CD4-positive, CD25-positive, alpha-beta regulatory T cell (primary cell): Measurements from ENCODE around the gene ZFHX3. TPM values are rescaled to one million over a fixed set of nuclear protein-coding genes. Genes with fewer than 3 reads are reported as not detected.

Experiments used
- ATAC-seq, 2 donors: fragments of 150-1000 bp; cut with Tn5 transposase; one replicate each; pipeline ENCODE4 v1.10.0; 2021; ENCODE audit warnings: low read depth in 2 of 2, moderate number of reproducible peaks in 2 of 2, moderate library complexity in 1 of 2
- DNase-seq, 3 donors: peaks; one replicate each; pipeline versions ENCODE4 v3.0.0 to v3.0.0-alpha.2; 2012 to 2022; ENCODE audit warnings: mixed read lengths in 1 of 3
- H3K27ac ChIP-seq: one replicate; pipeline ENCODE4 v1.7.0; 2013; ENCODE audit warnings: mild to moderate bottlenecking, low read length; ENCODE audit not compliant: insufficient read depth, poor library complexity, severe bottlenecking
- H3K27me3 ChIP-seq: one replicate; pipeline ENCODE4 v1.7.0; 2013; ENCODE audit warnings: low read length; ENCODE audit not compliant: control insufficient read depth, insufficient read depth
- H3K36me3 ChIP-seq: one replicate; pipeline ENCODE4 v1.7.0; 2013; ENCODE audit warnings: mild to moderate bottlenecking, low read length, moderate library complexity; ENCODE audit not compliant: control insufficient read depth, insufficient read depth
- H3K4me1 ChIP-seq: 2 replicates; pipeline ENCODE4 v1.7.0; 2013; ENCODE audit warnings: mild to moderate bottlenecking, low read length; ENCODE audit not compliant: insufficient read depth, control insufficient read depth, poor library complexity, severe bottlenecking
- H3K4me3 ChIP-seq: one replicate; pipeline ENCODE4 v1.7.0; 2013; ENCODE audit warnings: low read depth, mild to moderate bottlenecking, low read length, moderate library complexity
- H3K9me3 ChIP-seq, 2 experiments: 1 replicate in 1 of 2; 2 replicates in 1 of 2; pipeline ENCODE4 v1.7.0; 2013; ENCODE audit warnings: low read length in 2 of 2, mild to moderate bottlenecking in 1 of 2, moderate library complexity in 1 of 2; ENCODE audit not compliant: control insufficient read depth in 2 of 2
- H3K27ac Mint-ChIP-seq, 3 donors: one replicate each; pipeline ENCODE4 v1.8.0; 2020 to 2022; ENCODE audit warnings: mild to moderate bottlenecking in 3 of 3, mixed read lengths in 3 of 3, moderate library complexity in 2 of 3
- H3K27me3 Mint-ChIP-seq: one replicate; pipeline ENCODE4 v1.8.0; 2022; ENCODE audit warnings: mild to moderate bottlenecking, mixed read lengths
- H3K36me3 Mint-ChIP-seq: one replicate; pipeline ENCODE4 v1.8.0; 2020; ENCODE audit warnings: mixed read lengths
- H3K4me1 Mint-ChIP-seq, 4 donors: one replicate each; pipeline ENCODE4 v1.8.0; 2020 to 2022; ENCODE audit warnings: mixed read lengths in 4 of 4, mild to moderate bottlenecking in 1 of 4
- H3K4me3 Mint-ChIP-seq, 4 donors: one replicate each; pipeline ENCODE4 v1.8.0; 2020 to 2022; ENCODE audit warnings: mild to moderate bottlenecking in 4 of 4, mixed read lengths in 4 of 4, moderate library complexity in 3 of 4
- H3K9me3 Mint-ChIP-seq, 7 donors: one replicate each; pipeline ENCODE4 v1.8.0; 2020 to 2022; ENCODE audit warnings: mixed read lengths in 7 of 7, mild to moderate bottlenecking in 3 of 7, moderate library complexity in 2 of 7
- polyA plus RNA-seq, 4 donors: library from polyadenylated mRNA; unstranded; fragments of 300-500 nt; fragmentation: Illumina TruSeq; gene quantifications; one replicate each; pipeline ENCODE4 v1.2.3, GENCODE V29; 2021
- total RNA-seq: library from RNA; stranded (reverse); gene quantifications from one replicate; pipeline ENCODE4 v1.2.3, GENCODE V29; 2022

ZFHX3 gene
- total and polyA plus RNA-seq, 5 donors from 2014 or later, result 0.01 to 0.94 (median 0.03) TPM; not detected in 1

GRCh38 chr16:72800524-72801161 lies 247.3 kb downstream of the ZFHX3 start:
- Mint-ChIP-seq H3K9me3 (peaks cover 0 to 3% (median 0%) of the 10 kb centered on the region in 7 donors), H3K36me3 (peaks cover 4% of the 10 kb centered on the region), H3K4me3 (no peak overlapping the region), H3K27me3 (peaks cover 4% of the 10 kb centered on the region), H3K4me1 (peaks cover 0 to 3% (median 0%) of the 10 kb centered on the region in 4 donors), H3K27ac (no peak overlapping the region)
- Histone ChIP-seq H3K4me1 (no peaks in the 10 kb centered on the region), H3K36me3 (no peaks in the 10 kb centered on the region), H3K27me3 (no peaks in the 10 kb centered on the region), H3K27ac (no peak overlapping the region), H3K9me3 (no peaks in the 10 kb centered on the region), H3K4me3 (no peak overlapping the region)
- no peak for ATAC-seq
- no peak for DNase-seq

DNA sequence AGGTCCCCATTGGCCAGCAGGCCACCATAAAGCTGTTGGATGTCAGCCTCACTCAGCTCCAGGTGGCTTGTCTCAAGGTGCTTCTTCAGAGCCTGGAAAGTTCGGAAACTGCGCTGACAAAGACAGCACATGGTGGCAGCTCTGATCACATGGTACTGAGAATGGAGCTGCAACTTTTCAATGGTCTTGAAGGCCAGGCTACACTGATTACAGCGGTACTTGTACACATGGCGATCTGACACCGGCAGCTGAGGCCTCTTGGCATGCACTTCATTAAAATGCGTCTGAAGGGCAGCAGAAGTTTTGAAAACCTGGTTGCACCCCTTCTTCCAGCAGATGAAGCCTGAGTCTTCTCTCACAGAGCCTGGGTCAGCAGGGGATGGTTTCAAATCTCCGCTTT lies 249.7 kb downstream of the ZFHX3 start:
- H3K27ac ChIP-seq, result no peak overlapping the region
- H3K4me3 Mint-ChIP-seq, result no peak overlapping the region

DNA sequence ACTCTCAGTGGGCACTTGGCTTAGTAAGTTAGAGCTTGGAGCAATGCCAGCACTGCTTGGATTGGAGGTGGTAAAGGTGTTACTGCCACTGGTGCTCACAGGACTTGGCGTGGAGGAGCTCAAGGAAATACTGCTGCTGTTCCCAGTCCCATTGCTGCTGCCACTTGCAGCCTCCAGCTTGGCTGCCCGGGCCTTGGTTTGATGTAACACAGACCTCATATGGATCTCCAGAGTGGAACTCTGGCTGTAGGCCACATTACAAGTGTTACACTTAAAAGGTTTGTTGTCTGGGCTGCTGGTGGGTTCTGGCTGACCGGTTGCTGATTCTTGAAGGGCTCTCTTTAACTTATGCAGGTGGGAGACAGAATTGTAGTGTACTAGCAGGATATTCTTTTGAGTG lies 250.3 kb downstream of the ZFHX3 start:
- Histone ChIP-seq H3K36me3 (no peaks in the 10 kb centered on the region), H3K4me3 (no peak overlapping the region), H3K27ac (no peak overlapping the region), H3K9me3 (no peaks in the 10 kb centered on the region), H3K4me1 (no peaks in the 10 kb centered on the region), H3K27me3 (no peaks in the 10 kb centered on the region)
- DNase-seq (no peak), ATAC-seq (no peak)
- peak overlapping the region in 1 of 3 donors; percentile 40 for H3K27ac Mint-ChIP-seq
- H3K4me1 Mint-ChIP-seq, result peaks cover 0 to 3% (median 0%) of the 10 kb centered on the region in 4 donors
- peaks cover 4% of the 10 kb centered on the region for H3K27me3 Mint-ChIP-seq
- H3K4me3 Mint-ChIP-seq, result no peak overlapping the region
- H3K36me3 Mint-ChIP-seq, result peaks cover 4% of the 10 kb centered on the region
- H3K9me3 Mint-ChIP-seq, result peaks cover 0 to 3% (median 0%) of the 10 kb centered on the region in 7 donors

More for the DNA sequence above, 249.7 kb downstream of the ZFHX3 start:
- no peaks in the 10 kb centered on the region for H3K27me3 ChIP-seq
- Mint-ChIP-seq H3K36me3 (peaks cover 4% of the 10 kb centered on the region), H3K27me3 (peaks cover 4% of the 10 kb centered on the region), H3K9me3 (peaks cover 0 to 3% (median 0%) of the 10 kb centered on the region in 7 donors), H3K4me1 (peaks cover 0 to 3% (median 0%) of the 10 kb centered on the region in 4 donors), H3K27ac (no peak overlapping the region)
- H3K9me3 ChIP-seq, result no peaks in the 10 kb centered on the region
- H3K4me1 ChIP-seq, result no peaks in the 10 kb centered on the region
- DNase-seq (no peak), ATAC-seq (no peak)
- H3K36me3 ChIP-seq, result no peaks in the 10 kb centered on the region
- no peak overlapping the region for H3K4me3 ChIP-seq

- Mint-ChIP-seq H3K4me1 (peaks cover 0 to 3% (median 0%) of the 10 kb centered on the region in 4 donors), H3K4me3 (no peak overlapping the region), H3K9me3 (peaks cover 0 to 3% (median 0%) of the 10 kb centered on the region in 7 donors), H3K27ac (peak overlapping the region in 1 of 3 donors; percentile 57), H3K36me3 (peaks cover 4% of the 10 kb centered on the region), H3K27me3 (peaks cover 7% of the 10 kb centered on the region)
- no peaks in the 10 kb centered on the region for H3K9me3 ChIP-seq
- no peaks in the 10 kb centered on the region for H3K27me3 ChIP-seq
- no peak overlapping the region for H3K4me3 ChIP-seq
- H3K36me3 ChIP-seq, result no peaks in the 10 kb centered on the region
- H3K27ac ChIP-seq, result no peak overlapping the region
- no peaks in the 10 kb centered on the region for H3K4me1 ChIP-seq
- DNase-seq (no peak), ATAC-seq (no peak)
Measured at GRCh38 chr16:72796222-72796621, 251.7 kb downstream of the ZFHX3 start.

DNA sequence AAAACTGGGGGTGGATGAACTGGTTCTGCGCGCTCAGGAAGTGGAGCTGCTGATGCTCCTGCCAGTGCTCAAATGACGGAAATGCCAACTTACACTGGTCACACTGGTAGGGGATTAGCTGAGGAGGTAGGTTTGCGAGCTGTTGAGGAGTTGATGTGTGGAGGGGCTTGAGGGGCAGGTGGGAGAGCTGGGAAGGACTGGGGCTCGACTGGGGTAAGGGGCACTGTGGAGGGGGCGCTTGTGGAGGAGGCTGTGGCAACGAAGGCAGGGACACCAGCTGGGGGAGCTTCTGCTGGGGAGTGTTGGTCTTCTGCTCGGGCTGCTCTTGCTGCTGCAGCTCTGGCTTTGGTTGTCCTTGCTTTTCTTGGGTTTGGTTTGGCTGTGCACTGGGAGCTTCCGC lies 252.9 kb downstream of the ZFHX3 start:
- no peaks in the 10 kb centered on the region for H3K27me3 ChIP-seq
- Mint-ChIP-seq H3K9me3 (peaks cover 0 to 3% (median 0%) of the 10 kb centered on the region in 7 donors), H3K36me3 (peaks cover 4% of the 10 kb centered on the region), H3K27me3 (peaks cover 7% of the 10 kb centered on the region), H3K4me3 (no peak overlapping the region), H3K27ac (peak overlapping the region in 1 of 3 donors; percentile 10), H3K4me1 (peaks cover 0 to 3% (median 0%) of the 10 kb centered on the region in 4 donors)
- H3K4me1 ChIP-seq, result no peaks in the 10 kb centered on the region
- no peak for ATAC-seq
- no peaks in the 10 kb centered on the region for H3K36me3 ChIP-seq
- no peaks in the 10 kb centered on the region for H3K9me3 ChIP-seq
- H3K4me3 ChIP-seq, result no peak overlapping the region
- no peak overlapping the region for H3K27ac ChIP-seq
- no peak for DNase-seq

DNA sequence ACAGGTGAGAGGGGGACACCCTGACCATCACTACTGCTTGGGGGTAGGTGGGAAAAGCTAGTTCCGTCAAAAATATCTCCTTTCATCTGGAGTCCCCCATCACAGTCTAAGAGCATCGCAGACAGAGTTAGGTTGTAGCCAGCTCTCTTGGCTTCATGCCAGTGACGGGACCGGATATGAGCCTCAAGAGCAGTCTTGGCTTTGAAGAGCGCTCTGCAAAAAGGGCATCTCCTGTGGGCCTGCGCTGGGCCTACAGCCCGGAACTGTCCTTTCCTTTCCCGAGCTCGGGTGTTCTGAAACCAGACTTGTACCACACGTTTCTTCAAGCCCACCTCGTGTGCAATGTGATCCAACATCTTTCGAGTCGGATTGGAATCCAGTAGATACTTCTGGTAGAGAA lies 253.6 kb downstream of the ZFHX3 start:
- Histone ChIP-seq H3K4me3 (no peak overlapping the region), H3K4me1 (no peaks in the 10 kb centered on the region), H3K36me3 (no peaks in the 10 kb centered on the region), H3K9me3 (no peaks in the 10 kb centered on the region), H3K27me3 (no peaks in the 10 kb centered on the region), H3K27ac (no peak overlapping the region)
- no peak for DNase-seq
- ATAC-seq, result no peak
- no peak overlapping the region for H3K27ac Mint-ChIP-seq
- H3K27me3 Mint-ChIP-seq, result peaks cover 8% of the 10 kb centered on the region
- H3K4me1 Mint-ChIP-seq, result peaks cover 0 to 3% (median 0%) of the 10 kb centered on the region in 4 donors
- H3K36me3 Mint-ChIP-seq, result peaks cover 4% of the 10 kb centered on the region
- peaks cover 0 to 3% (median 0%) of the 10 kb centered on the region in 7 donors for H3K9me3 Mint-ChIP-seq
- no peak overlapping the region for H3K4me3 Mint-ChIP-seq

DNA sequence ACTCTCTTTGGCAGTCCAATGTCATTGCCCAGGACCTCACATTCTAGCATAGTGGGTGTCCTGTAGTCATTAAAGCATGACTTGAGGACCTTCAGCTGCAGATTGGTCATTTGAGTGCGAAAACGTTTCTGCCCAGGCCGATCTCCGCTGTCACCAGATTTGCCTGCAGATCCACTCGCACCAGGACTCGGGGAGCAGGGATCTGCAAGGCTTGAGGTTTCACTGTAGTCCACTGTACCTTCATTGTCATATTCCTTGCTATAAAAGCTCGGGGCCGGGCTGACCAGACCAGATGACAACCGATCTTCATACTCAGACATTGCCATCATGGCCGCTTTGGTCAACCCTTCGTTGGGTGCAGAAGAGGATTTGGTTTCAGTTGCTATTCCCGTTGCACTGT lies 254.2 kb downstream of the ZFHX3 start:
- Mint-ChIP-seq H3K36me3 (peaks cover 4% of the 10 kb centered on the region), H3K27ac (no peak overlapping the region), H3K4me3 (no peak overlapping the region), H3K4me1 (peaks cover 0 to 4% (median 0%) of the 10 kb centered on the region in 4 donors), H3K9me3 (peaks cover 0 to 3% (median 0%) of the 10 kb centered on the region in 7 donors), H3K27me3 (peaks cover 11% of the 10 kb centered on the region)
- no peak for ATAC-seq
- no peaks in the 10 kb centered on the region for H3K4me1 ChIP-seq
- no peaks in the 10 kb centered on the region for H3K27me3 ChIP-seq
- no peaks in the 10 kb centered on the region for H3K36me3 ChIP-seq
- no peak for DNase-seq
- no peaks in the 10 kb centered on the region for H3K9me3 ChIP-seq
- H3K27ac ChIP-seq, result no peak overlapping the region
- H3K4me3 ChIP-seq, result no peak overlapping the region

DNA sequence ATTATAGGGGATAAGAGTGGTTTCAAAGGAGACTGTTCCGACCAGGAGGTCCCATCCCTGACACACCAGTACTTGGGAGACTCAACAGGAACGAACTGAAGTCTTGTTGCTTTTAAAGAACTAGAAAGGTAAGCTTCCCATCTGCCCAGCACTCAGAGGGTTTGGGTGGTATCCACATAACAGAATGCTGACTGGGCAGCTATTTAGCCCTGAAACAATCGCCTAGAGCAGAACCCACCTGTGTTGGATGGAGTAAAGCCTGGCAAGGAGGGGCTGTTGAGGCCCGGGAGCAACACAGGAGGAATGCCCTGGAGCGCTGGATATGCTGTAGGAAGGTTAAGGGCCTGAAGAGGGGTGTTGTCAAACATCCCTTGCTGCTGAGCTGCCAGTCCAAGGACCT lies 254.9 kb downstream of the ZFHX3 start:
- peaks cover 14% of the 10 kb centered on the region for H3K27me3 Mint-ChIP-seq
- ATAC-seq (no peak), DNase-seq (no peak)
- H3K9me3 Mint-ChIP-seq, result peaks cover 0 to 3% (median 0%) of the 10 kb centered on the region in 7 donors
- H3K27ac Mint-ChIP-seq, result no peak overlapping the region
- H3K4me3 Mint-ChIP-seq, result no peak overlapping the region
- peaks cover 0 to 10% (median 1%) of the 10 kb centered on the region in 4 donors for H3K4me1 Mint-ChIP-seq
- H3K4me1 ChIP-seq, result peaks cover 2% of the 10 kb centered on the region
- H3K27ac ChIP-seq, result no peak overlapping the region
- H3K27me3 ChIP-seq, result no peaks in the 10 kb centered on the region
- no peaks in the 10 kb centered on the region for H3K9me3 ChIP-seq
- no peaks in the 10 kb centered on the region for H3K36me3 ChIP-seq
- H3K36me3 Mint-ChIP-seq, result peaks cover 4% of the 10 kb centered on the region
- H3K4me3 ChIP-seq, result no peak overlapping the region
